OCI-LY1 (cell line): ENCODE measurements around the gene ITPA.

ENCODE experiments used
- H2AFZ ChIP-seq: fragments of 200-600 bp; sonication (generic), shearing (Covaris generic); 2 replicates; pipeline ENCODE4 v1.6.0; 2014; ENCODE audit warnings: antibody characterized with exemption, mild to moderate bottlenecking, low read length
- H3F3A ChIP-seq: fragments of 200-600 bp; sonication (generic), shearing (Covaris generic); 2 replicates; pipeline ENCODE4 v1.6.0; 2014; ENCODE audit warnings: mild to moderate bottlenecking, antibody characterized with exemption, low read length, moderate library complexity; ENCODE audit not compliant: insufficient read depth
- H3K27ac ChIP-seq: fragments of 200-600 bp; sonication (generic); 2 replicates; pipeline ENCODE4 v1.5.1; 2014; ENCODE audit warnings: low read length, mixed run types, mild to moderate bottlenecking, low read depth; ENCODE audit not compliant: poor library complexity, severe bottlenecking
- H3K27me3 ChIP-seq: fragments of 200-600 bp; sonication (generic); 2 replicates; pipeline ENCODE4 v1.6.0; 2014; ENCODE audit warnings: antibody characterized with exemption, mild to moderate bottlenecking, low read length, moderate library complexity; ENCODE audit not compliant: insufficient read depth
- H3K36me3 ChIP-seq: fragments of 200-600 bp; sonication (generic); 2 replicates; pipeline ENCODE4 v1.6.1; 2014; ENCODE audit warnings: mild to moderate bottlenecking, antibody characterized with exemption, low read length, moderate library complexity, mixed read lengths; ENCODE audit not compliant: insufficient read depth
- H3K4me1 ChIP-seq: fragments of 200-600 bp; sonication (generic); 2 replicates; pipeline ENCODE4 v1.5.1; 2014; ENCODE audit warnings: mild to moderate bottlenecking, low read length, moderate library complexity; ENCODE audit not compliant: insufficient read depth, severe bottlenecking
- H3K4me2 ChIP-seq: fragments of 200-600 bp; sonication (generic), shearing (Covaris generic); 2 replicates; pipeline ENCODE4 v1.6.1; 2014; ENCODE audit warnings: low read length
- H3K4me3 ChIP-seq: fragments of 200-600 bp; sonication (generic); 2 replicates; pipeline ENCODE4 v1.5.1; 2014; ENCODE audit warnings: low read length, low read depth, mild to moderate bottlenecking, mixed read lengths; ENCODE audit not compliant: poor library complexity, severe bottlenecking
- H3K79me2 ChIP-seq: fragments of 200-600 bp; shearing (Covaris generic); 2 replicates; pipeline ENCODE4 v1.6.1; 2016; ENCODE audit warnings: mixed run types, low read length, mixed read lengths; ENCODE audit not compliant: insufficient read depth
- H3K9ac ChIP-seq: fragments of 200-600 bp; sonication (generic), shearing (Covaris generic); 2 replicates; pipeline ENCODE4 v1.6.1; 2014; ENCODE audit warnings: mild to moderate bottlenecking, low read length, mixed read lengths
- H3K9me2 ChIP-seq: fragments of 200-600 bp; sonication (generic), shearing (Covaris generic); 2 replicates; pipeline ENCODE4 v1.6.1; 2014; ENCODE audit warnings: low read depth, mild to moderate bottlenecking, low read length, mixed read lengths
- H3K9me3 ChIP-seq: fragments of 200-600 bp; shearing (Covaris generic); 2 replicates; pipeline ENCODE4 v1.6.1; 2014; ENCODE audit warnings: low read length, mixed read lengths
- H4K20me1 ChIP-seq: fragments of 200-600 bp; sonication (generic), shearing (Covaris generic); 2 replicates; pipeline ENCODE4 v1.6.0; 2016; ENCODE audit warnings: mild to moderate bottlenecking, low read length; ENCODE audit not compliant: insufficient read depth
- EZH2 ChIP-seq: fragments of 200-600 bp; sonication (generic), shearing (Covaris generic); IDR thresholded peaks from 2 replicates; pipeline ENCODE4 v1.8.0; 2017; ENCODE audit warnings: borderline replicate concordance, mixed run types, mild to moderate bottlenecking, antibody characterized with exemption, low read length, moderate library complexity, mixed read lengths
- TF ChIP-seq, protein P1 (sequence below): fragments of 200-600 bp; sonication (generic), shearing (Covaris generic); IDR thresholded peaks from 2 replicates; pipeline ENCODE4 v1.5.1; 2017; ENCODE audit warnings: mild to moderate bottlenecking, antibody characterized with exemption, low read length, moderate library complexity, mixed read lengths

Gene ITPA

DNA sequence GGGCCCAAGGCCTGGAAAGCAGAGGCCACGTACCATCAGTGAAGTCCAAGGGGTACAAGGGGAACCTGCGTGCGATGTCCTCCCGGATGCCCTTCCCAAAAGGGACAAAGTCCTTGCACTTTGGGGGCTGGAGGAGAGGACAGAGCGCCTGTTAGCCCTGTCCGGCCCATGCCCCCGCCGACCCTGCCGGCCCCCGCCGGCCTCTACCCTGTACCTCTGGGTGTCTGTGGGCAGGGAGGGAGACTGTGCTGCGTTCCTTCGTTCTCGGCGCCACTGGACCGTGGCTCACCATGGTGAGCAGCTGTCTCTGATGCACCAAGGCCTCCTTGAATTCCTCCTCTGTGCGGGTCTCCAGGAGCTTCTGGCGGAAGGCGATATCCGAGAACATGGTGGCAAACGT, 21.8 kb downstream of the ITPA start:
- no peak overlapping the region for H3K4me3 ChIP-seq
- no peaks in the 10 kb centered on the region for H3K79me2 ChIP-seq
- no peaks in the 10 kb centered on the region for H3K36me3 ChIP-seq
- H2AFZ ChIP-seq, result no peak overlapping the region
- H3K4me1 ChIP-seq, result no peaks in the 10 kb centered on the region
- H3K27me3 ChIP-seq, result 0 out of 2 replicates have a peak, but pooled peaks cover 6% of the 10 kb centered on the region
- H3F3A ChIP-seq, result no peaks in the 10 kb centered on the region
- H3K9me2 ChIP-seq, result no peaks in the 10 kb centered on the region
- no peak overlapping the region for H3K9ac ChIP-seq
- H3K9me3 ChIP-seq, result no peaks in the 10 kb centered on the region
- TF ChIP-seq, protein P1, sequence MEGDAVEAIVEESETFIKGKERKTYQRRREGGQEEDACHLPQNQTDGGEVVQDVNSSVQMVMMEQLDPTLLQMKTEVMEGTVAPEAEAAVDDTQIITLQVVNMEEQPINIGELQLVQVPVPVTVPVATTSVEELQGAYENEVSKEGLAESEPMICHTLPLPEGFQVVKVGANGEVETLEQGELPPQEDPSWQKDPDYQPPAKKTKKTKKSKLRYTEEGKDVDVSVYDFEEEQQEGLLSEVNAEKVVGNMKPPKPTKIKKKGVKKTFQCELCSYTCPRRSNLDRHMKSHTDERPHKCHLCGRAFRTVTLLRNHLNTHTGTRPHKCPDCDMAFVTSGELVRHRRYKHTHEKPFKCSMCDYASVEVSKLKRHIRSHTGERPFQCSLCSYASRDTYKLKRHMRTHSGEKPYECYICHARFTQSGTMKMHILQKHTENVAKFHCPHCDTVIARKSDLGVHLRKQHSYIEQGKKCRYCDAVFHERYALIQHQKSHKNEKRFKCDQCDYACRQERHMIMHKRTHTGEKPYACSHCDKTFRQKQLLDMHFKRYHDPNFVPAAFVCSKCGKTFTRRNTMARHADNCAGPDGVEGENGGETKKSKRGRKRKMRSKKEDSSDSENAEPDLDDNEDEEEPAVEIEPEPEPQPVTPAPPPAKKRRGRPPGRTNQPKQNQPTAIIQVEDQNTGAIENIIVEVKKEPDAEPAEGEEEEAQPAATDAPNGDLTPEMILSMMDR, result no peak
- TF ChIP-seq EZH2, result no peak
- H4K20me1 ChIP-seq, result no peaks in the 10 kb centered on the region
- H3K27ac ChIP-seq, result no peak overlapping the region
- no peak overlapping the region for H3K4me2 ChIP-seq

DNA sequence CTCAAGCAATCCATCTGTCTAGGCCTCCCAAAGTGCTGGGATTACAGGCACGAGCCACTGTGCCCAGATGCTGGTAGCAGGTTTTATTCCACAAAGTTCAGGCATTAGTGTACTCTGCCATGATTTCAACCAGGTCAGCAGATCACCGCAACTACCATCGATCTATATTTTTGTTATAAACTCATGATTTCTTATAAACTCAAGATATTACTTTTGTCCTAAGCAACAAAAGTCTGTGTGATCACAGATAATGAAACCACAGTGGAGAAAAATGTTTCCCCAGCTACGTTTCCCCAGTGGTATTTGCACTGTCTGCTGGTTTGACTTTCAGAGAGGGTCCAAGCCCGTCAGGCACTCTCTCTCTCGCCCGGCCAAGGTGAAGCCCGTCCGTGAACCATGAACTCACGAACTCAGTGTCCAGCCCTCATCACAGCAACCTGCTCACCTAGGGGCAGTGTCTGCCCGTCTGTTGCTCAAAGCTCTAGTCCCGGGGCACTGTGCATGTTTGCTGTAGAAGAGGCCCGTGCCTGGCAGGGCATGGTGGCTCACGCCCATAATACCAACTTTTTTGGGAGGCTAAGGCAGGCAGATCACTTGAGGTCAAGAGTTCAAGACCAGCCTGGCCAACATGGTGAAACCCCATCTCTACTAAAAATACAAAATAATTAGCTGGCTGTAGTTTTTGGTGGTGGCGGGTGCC, 22.7 kb downstream of the ITPA start:
- Histone ChIP-seq H3K27me3 (0 out of 2 replicates have a peak, but pooled peaks cover 6% of the 10 kb centered on the region), H3K9ac (no peak overlapping the region), H3K9me2 (no peaks in the 10 kb centered on the region), H3K4me1 (no peaks in the 10 kb centered on the region), H3K79me2 (no peaks in the 10 kb centered on the region), H2AFZ (no peak overlapping the region), H3K4me3 (no peak overlapping the region), H3K27ac (no peak overlapping the region), H3F3A (no peaks in the 10 kb centered on the region), H4K20me1 (no peaks in the 10 kb centered on the region), H3K9me3 (no peaks in the 10 kb centered on the region), H3K4me2 (no peak overlapping the region), H3K36me3 (no peaks in the 10 kb centered on the region)
- TF ChIP-seq EZH2, result no peak
- TF ChIP-seq, protein P1, result no peak

DNA sequence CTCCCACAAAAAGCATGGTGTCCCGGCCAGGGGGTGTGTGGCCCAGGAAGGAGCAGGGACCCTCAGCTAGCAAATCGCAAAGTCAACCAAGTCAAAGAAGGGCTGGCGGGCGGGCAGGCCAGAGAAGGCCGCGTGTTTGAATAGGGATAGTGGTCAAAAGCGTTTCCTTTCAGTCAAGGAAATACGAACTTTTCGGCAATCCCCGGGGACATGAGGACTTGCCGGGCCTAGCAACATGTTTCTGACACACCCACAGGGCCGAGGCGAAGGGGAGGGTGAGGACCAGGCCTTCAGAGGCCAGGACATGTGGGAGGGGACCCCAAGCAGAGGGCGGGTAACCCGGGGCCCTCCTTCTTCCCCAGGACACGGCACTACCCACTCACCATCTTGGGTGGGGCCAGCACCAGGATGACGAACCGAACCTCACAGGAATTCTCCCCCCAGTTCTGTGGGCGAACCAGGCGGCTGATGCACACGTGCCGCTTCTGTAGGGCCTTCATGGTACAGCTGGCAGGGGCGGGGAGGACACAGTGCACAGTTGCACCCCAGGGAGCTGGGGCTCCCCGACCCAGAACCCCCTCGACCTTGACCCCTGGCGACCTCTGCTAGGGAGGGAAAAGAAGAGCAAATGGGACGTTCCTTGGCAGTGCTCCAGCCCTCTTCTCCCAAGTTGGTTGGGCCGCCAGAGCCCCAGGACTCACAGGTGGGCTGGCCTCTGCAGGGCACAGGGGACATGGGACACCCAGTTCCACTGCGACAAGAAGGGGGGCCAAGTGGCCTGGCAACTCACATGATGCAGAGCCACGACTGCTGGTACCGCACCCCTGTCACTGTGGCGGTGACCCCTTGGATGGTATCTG, 24.1 kb downstream of the ITPA start:
- H3K9me2 ChIP-seq, result no peaks in the 10 kb centered on the region
- no peak overlapping the region for H3K4me3 ChIP-seq
- H4K20me1 ChIP-seq, result no peaks in the 10 kb centered on the region
- H3K36me3 ChIP-seq, result no peaks in the 10 kb centered on the region
- H3F3A ChIP-seq, result no peaks in the 10 kb centered on the region
- no peak for TF ChIP-seq EZH2
- TF ChIP-seq, protein P1, result no peak
- no peaks in the 10 kb centered on the region for H3K79me2 ChIP-seq
- no peak overlapping the region for H3K9ac ChIP-seq
- H3K27ac ChIP-seq, result no peak overlapping the region
- H3K9me3 ChIP-seq, result no peaks in the 10 kb centered on the region
- 0 out of 2 replicates have a peak, but pooled peaks cover 6% of the 10 kb centered on the region for H3K27me3 ChIP-seq
- no peak overlapping the region for H3K4me2 ChIP-seq
- no peak overlapping the region for H2AFZ ChIP-seq
- H3K4me1 ChIP-seq, result no peaks in the 10 kb centered on the region
